Astrocyte (in vitro differentiated cells and primary cell): Measurements from ENCODE around the gene FAM117A. TPM values are rescaled to one million over a fixed set of nuclear protein-coding genes. Genes with fewer than 3 reads are reported as not detected.

ENCODE experiments used
- DNase-seq: peaks from one replicate; pipeline ENCODE4 v3.0.0-alpha.2; 2010; ENCODE audit warnings: low read depth
- FAIRE-seq: peaks from 2 replicates; lab custom pipeline; 2011; peaks lifted over from hg19 to GRCh38; lab: Jason Lieb, UNC
- H2AFZ ChIP-seq: 2 replicates; pipeline ENCODE4 v1.6.0; 2012; ENCODE audit warnings: low read depth, low read length, inconsistent platforms
- H3K27ac ChIP-seq: 2 replicates; pipeline ENCODE4 v1.5.1; 2011; ENCODE audit warnings: low read depth, low read length, inconsistent platforms
- H3K27me3 ChIP-seq: 2 replicates; pipeline ENCODE4 v1.6.0; 2011; ENCODE audit warnings: low read length, inconsistent platforms; ENCODE audit not compliant: insufficient read depth
- H3K36me3 ChIP-seq: 2 replicates; pipeline ENCODE4 v1.5.1; 2011; ENCODE audit warnings: low read length, inconsistent platforms; ENCODE audit not compliant: insufficient read depth
- H3K4me1 ChIP-seq: 2 replicates; pipeline ENCODE4 v1.5.1; 2011; ENCODE audit warnings: low read length, inconsistent platforms; ENCODE audit not compliant: insufficient read depth
- H3K4me2 ChIP-seq: 2 replicates; pipeline ENCODE4 v1.6.0; 2012; ENCODE audit warnings: low read length, inconsistent platforms
- H3K4me3 ChIP-seq: 2 replicates; pipeline ENCODE4 v1.5.1; 2011; ENCODE audit warnings: low read depth, mild to moderate bottlenecking, low read length, inconsistent platforms; ENCODE audit not compliant: insufficient read depth
- H3K79me2 ChIP-seq: 2 replicates; pipeline ENCODE4 v1.6.0; 2012; ENCODE audit warnings: mild to moderate bottlenecking, low read length, inconsistent platforms; ENCODE audit not compliant: insufficient read depth
- H3K9ac ChIP-seq: 2 replicates; pipeline ENCODE4 v1.6.0; 2012; ENCODE audit warnings: mild to moderate bottlenecking, low read length, inconsistent platforms
- H3K9me3 ChIP-seq: 2 replicates; pipeline ENCODE4 v1.5.1; 2012; ENCODE audit warnings: low read depth, mild to moderate bottlenecking, low read length, inconsistent platforms; ENCODE audit not compliant: insufficient read depth
- H4K20me1 ChIP-seq: 2 replicates; pipeline ENCODE4 v1.6.0; 2012; ENCODE audit warnings: low read length, inconsistent platforms; ENCODE audit not compliant: insufficient read depth
- H3K27ac Mint-ChIP-seq: one replicate; pipeline ENCODE4 v1.8.0; 2021; ENCODE audit warnings: mild to moderate bottlenecking, mixed read lengths; ENCODE audit not compliant: unreplicated experiment
- H3K27me3 Mint-ChIP-seq: one replicate; pipeline ENCODE4 v1.8.0; 2021; ENCODE audit warnings: low read depth, mixed read lengths; ENCODE audit not compliant: unreplicated experiment
- H3K36me3 Mint-ChIP-seq: one replicate; pipeline ENCODE4 v1.8.0; 2021; ENCODE audit warnings: low read depth, mixed read lengths; ENCODE audit not compliant: unreplicated experiment
- H3K4me1 Mint-ChIP-seq: one replicate; pipeline ENCODE4 v1.8.0; 2021; ENCODE audit warnings: low read depth, mixed read lengths; ENCODE audit not compliant: unreplicated experiment
- H3K4me3 Mint-ChIP-seq: one replicate; pipeline ENCODE4 v1.8.0; 2021; ENCODE audit warnings: mild to moderate bottlenecking, moderate library complexity, mixed read lengths; ENCODE audit not compliant: unreplicated experiment
- H3K9me3 Mint-ChIP-seq: one replicate; pipeline ENCODE4 v1.8.0; 2021; ENCODE audit warnings: mild to moderate bottlenecking, mixed read lengths; ENCODE audit not compliant: unreplicated experiment
- EZH2 ChIP-seq: IDR thresholded peaks from 2 replicates; pipeline ENCODE4 v1.6.1; 2012; ENCODE audit warnings: mild to moderate bottlenecking, low read length, inconsistent platforms; ENCODE audit not compliant: insufficient read depth
- total RNA-seq: library from RNA; stranded (reverse); gene quantifications from 2 replicates; pipeline ENCODE4 v1.2.1, GENCODE V29; 2021
- TF ChIP-seq, protein P1 (sequence below): IDR thresholded peaks from 2 replicates; pipeline ENCODE4 v1.5.1; 2011; ENCODE audit warnings: low read depth, mild to moderate bottlenecking, inconsistent platforms, low read length, moderate library complexity; ENCODE audit not compliant: insufficient read depth

FAM117A gene
- total RNA-seq, 1 donor from 2014 or later, result 8.0 TPM

DNA sequence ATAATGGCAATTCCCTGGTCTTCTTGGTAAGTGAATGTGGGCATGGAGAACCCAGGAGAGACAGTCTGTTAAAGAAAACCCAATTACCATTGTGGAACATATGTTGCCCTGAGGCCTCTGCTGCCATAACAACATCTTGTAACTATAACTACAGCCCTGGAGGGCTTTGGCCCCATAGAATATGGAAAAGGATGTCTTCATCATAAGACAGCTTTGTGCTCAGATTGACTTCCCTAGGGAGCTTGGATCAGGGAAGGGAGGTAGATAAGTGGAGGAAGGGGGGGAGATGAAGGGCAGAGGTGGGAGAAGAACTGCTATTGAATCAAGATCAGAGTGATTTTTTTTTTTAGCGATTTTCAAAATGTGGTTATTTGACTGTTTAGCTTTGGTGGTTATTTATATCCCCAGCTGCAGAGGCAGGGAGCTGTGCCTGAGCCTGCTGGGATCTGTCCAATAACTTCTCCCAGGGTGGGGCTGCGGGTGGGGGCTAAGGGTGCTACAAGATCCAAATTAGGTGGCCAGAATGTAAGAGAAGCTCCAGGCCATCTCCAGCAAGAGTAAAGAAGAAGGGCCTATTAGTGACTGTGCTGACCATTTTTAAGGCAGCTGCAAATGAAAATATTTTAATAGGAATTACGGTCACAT is 19.3 kb upstream of the FAM117A start:
- H3K4me1 ChIP-seq, result peaks cover 11% of the 10 kb centered on the region

DNA sequence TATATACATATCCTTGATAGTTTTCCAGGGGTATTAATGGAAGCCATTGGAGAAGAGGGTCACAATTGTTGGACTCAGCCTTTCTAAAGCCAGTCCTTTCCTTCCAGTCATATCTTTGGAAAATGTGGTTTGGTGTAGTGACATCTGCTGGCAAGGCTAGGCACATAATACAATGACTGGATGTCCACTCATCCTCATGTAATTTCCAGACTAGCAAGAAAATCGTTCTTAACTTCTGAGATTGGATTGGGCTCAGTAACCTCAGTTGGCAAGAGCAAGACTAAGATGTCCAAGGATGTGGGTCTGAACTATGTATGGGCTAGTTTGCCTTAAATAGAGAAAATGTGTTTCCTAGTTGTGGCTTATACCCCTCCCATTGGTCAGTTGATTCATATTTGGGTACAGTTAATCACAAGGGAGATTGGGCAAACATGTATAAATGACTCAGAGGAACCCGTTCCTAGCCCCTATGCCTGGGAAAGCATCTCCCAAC is 15.9 kb upstream of the FAM117A start:
- Histone ChIP-seq H3K79me2 (no peaks in the 10 kb centered on the region), H3K36me3 (no peaks in the 10 kb centered on the region), H3K4me3 (no peak overlapping the region), H3K4me2 (peak overlapping the region; percentile 27), H3K4me1 (peaks cover 7% of the 10 kb centered on the region), H3K9ac (no peak overlapping the region), H2AFZ (no peak overlapping the region), H3K27ac (no peak overlapping the region), H3K9me3 (no peaks in the 10 kb centered on the region), H4K20me1 (no peaks in the 10 kb centered on the region), H3K27me3 (no peaks in the 10 kb centered on the region)
- Mint-ChIP-seq H3K4me3 (no peak overlapping the region), H3K9me3 (no peaks in the 10 kb centered on the region), H3K27me3 (no peaks in the 10 kb centered on the region), H3K36me3 (no peaks in the 10 kb centered on the region), H3K27ac (no peak overlapping the region), H3K4me1 (peaks cover 4% of the 10 kb centered on the region)
- DNase-seq, result peak; percentile 98
- TF ChIP-seq EZH2, result no peak
- TF ChIP-seq, protein P1, sequence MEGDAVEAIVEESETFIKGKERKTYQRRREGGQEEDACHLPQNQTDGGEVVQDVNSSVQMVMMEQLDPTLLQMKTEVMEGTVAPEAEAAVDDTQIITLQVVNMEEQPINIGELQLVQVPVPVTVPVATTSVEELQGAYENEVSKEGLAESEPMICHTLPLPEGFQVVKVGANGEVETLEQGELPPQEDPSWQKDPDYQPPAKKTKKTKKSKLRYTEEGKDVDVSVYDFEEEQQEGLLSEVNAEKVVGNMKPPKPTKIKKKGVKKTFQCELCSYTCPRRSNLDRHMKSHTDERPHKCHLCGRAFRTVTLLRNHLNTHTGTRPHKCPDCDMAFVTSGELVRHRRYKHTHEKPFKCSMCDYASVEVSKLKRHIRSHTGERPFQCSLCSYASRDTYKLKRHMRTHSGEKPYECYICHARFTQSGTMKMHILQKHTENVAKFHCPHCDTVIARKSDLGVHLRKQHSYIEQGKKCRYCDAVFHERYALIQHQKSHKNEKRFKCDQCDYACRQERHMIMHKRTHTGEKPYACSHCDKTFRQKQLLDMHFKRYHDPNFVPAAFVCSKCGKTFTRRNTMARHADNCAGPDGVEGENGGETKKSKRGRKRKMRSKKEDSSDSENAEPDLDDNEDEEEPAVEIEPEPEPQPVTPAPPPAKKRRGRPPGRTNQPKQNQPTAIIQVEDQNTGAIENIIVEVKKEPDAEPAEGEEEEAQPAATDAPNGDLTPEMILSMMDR, result peak; percentile 70
- FAIRE-seq, result peak; percentile 81

More for the DNA sequence above, 19.3 kb upstream of the FAM117A start:
- no peak overlapping the region for H3K4me2 ChIP-seq
- no peaks in the 10 kb centered on the region for H3K79me2 ChIP-seq
- H3K4me1 Mint-ChIP-seq, result peaks cover 5% of the 10 kb centered on the region
- no peak overlapping the region for H3K4me3 Mint-ChIP-seq
- H3K36me3 Mint-ChIP-seq, result no peaks in the 10 kb centered on the region
- no peak overlapping the region for H3K27ac Mint-ChIP-seq
- no peak overlapping the region for H3K9ac ChIP-seq
- no peaks in the 10 kb centered on the region for H4K20me1 ChIP-seq
- H3K27me3 ChIP-seq, result no peaks in the 10 kb centered on the region
- H3K36me3 ChIP-seq, result no peaks in the 10 kb centered on the region
- no peak overlapping the region for H3K27ac ChIP-seq
- FAIRE-seq, result no peak
- no peaks in the 10 kb centered on the region for H3K9me3 Mint-ChIP-seq
- TF ChIP-seq EZH2, result no peak
- TF ChIP-seq, protein P1, result no peak
- no peak overlapping the region for H2AFZ ChIP-seq
- DNase-seq, result no peak
- no peaks in the 10 kb centered on the region for H3K9me3 ChIP-seq
- H3K4me3 ChIP-seq, result no peak overlapping the region
- no peaks in the 10 kb centered on the region for H3K27me3 Mint-ChIP-seq

DNA sequence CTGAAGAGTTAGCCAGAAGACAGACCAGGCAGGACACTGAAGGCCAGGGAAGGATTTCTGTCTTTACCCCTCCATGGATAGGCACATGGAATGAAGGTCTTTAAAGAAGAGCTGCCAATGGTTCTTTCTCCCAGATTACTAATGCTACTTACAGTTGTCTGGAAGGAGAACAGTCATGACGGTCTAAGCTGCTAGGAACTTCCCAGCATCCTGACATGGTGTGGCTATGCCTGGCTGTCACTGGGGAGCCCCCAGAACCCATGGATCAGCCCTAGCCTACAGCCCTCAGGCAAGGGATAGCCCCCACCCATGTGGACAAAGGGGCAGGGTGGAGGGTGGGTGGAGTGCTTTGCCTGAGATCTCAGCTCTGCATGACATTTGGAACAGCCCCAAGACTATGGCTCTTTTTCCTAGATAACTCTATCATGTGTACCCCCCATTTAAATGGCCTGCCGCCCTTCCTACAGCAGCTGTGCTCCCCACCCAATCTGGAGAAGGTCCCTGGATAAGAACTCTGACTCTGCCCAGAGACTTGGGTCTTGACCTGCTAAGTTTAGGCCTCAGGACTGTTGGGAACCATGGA is 15.3 kb upstream of the FAM117A start:
- Histone ChIP-seq H3K79me2 (no peaks in the 10 kb centered on the region), H3K9ac (no peak overlapping the region), H3K4me1 (peaks cover 7% of the 10 kb centered on the region), H3K4me3 (no peak overlapping the region), H3K27ac (no peak overlapping the region), H3K4me2 (peak overlapping the region; percentile 27), H3K27me3 (no peaks in the 10 kb centered on the region), H4K20me1 (no peaks in the 10 kb centered on the region), H2AFZ (no peak overlapping the region), H3K9me3 (no peaks in the 10 kb centered on the region), H3K36me3 (no peaks in the 10 kb centered on the region)
- DNase-seq, result no peak
- Mint-ChIP-seq H3K4me3 (no peak overlapping the region), H3K4me1 (peaks cover 4% of the 10 kb centered on the region), H3K36me3 (no peaks in the 10 kb centered on the region), H3K9me3 (no peaks in the 10 kb centered on the region), H3K27me3 (no peaks in the 10 kb centered on the region), H3K27ac (no peak overlapping the region)
- FAIRE-seq, result no peak
- TF ChIP-seq, protein P1, result no peak
- no peak for TF ChIP-seq EZH2
